ENCODE measurements around the gene CCDC171. TPM values are rescaled to one million over a fixed set of nuclear protein-coding genes. Genes with fewer than 3 reads are reported as not detected.

The CCDC171 gene
- total RNA-seq, 2 experiments from 2014 or later = 1.2 to 1.3 TPM

DNA sequence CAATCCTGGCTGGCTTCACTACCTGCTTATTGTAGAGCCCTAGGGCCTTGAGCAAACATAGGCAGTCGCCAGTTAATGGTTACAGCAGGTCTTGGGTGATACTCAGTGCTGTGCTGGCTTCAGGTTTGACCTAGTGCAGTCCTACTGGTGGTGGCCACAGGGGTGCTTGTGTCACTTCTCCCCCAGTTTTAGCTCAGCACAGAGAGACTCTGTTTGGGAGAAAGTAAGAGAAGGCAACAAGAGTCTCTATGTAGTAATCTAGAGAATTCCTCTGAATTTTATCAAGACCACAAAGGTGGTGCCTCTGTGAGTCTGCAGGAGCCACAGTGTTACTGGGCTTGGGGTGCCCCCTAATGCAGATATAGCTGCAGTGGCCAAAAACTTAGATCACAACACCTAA is 165.6 kb downstream of the CCDC171 start:
- H3K36me3 Mint-ChIP-seq (ENCODE audit: low read depth) = no peaks in the 10 kb centered on the region
- DNase-seq = no peak
- POLR2A ChIA-PET = no interaction called here
- no peak overlapping the region for H3K4me3 Mint-ChIP-seq
- no peaks in the 10 kb centered on the region for H3K4me1 Mint-ChIP-seq
- H3K9me3 Mint-ChIP-seq = no peaks in the 10 kb centered on the region
- H3K27me3 Mint-ChIP-seq = no peaks in the 10 kb centered on the region
- no peak overlapping the region for H3K27ac Mint-ChIP-seq
- CTCF ChIA-PET = interaction anchor here (0.6 kb wide), 1 partner anchor 55 kb away, joined by 4 read pairs; no protein-coding TSS in a partner anchor

DNA sequence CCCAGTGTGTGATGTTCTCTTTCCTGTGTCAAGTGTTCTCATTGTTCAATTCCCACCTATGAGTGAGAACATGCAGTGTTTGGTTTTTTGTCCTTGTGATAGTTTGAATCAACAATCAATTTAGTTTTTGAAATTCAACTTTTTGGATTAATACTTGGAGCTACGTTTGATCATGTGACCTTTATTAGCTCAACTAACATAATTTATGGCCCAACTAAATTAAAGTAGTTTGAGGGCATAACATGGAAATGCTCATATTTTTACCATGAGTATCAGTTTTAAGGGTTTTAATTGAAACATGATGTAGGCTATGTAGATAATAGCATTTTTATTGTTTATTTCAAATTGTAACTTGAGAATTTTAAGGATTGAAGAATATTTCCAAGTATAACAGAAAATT is 168.0 kb downstream of the CCDC171 start:
- ChIA-PET CTCF (no interaction called here), POLR2A (no interaction called here)
- Mint-ChIP-seq H3K27me3 (no peaks in the 10 kb centered on the region), H3K9me3 (no peaks in the 10 kb centered on the region), H3K27ac (no peak overlapping the region), H3K4me1 (no peaks in the 10 kb centered on the region), H3K4me3 (no peak overlapping the region), H3K36me3 (ENCODE audit: low read depth) (no peaks in the 10 kb centered on the region)
- DNase-seq = no peak

DNA sequence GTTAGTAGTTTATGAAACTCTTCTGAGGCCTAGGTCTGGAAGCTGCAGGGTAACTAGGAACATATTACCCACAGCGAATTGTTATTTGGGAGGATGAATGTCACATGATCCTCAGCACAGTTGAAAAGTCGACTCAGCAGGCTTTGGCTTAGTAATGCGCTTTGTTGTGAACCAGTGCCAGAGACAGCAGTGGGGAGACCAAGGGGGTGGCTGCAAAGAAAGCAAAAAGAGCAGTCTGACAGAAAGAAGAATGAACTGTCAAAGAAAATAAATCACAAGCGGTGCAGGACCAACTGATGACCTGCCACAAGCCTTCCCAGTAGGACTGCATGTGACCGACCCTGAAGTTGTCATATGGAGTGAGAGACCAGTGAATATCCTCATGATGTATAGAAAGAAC is 170.0 kb downstream of the CCDC171 start:
- H3K36me3 Mint-ChIP-seq (ENCODE audit: low read depth) = no peaks in the 10 kb centered on the region
- no peaks in the 10 kb centered on the region for H3K4me1 Mint-ChIP-seq
- DNase-seq = no peak
- ChIA-PET CTCF (no interaction called here), POLR2A (no interaction called here)
- no peaks in the 10 kb centered on the region for H3K9me3 Mint-ChIP-seq
- no peak overlapping the region for H3K27ac Mint-ChIP-seq
- H3K27me3 Mint-ChIP-seq = no peaks in the 10 kb centered on the region
- no peak overlapping the region for H3K4me3 Mint-ChIP-seq

DNA sequence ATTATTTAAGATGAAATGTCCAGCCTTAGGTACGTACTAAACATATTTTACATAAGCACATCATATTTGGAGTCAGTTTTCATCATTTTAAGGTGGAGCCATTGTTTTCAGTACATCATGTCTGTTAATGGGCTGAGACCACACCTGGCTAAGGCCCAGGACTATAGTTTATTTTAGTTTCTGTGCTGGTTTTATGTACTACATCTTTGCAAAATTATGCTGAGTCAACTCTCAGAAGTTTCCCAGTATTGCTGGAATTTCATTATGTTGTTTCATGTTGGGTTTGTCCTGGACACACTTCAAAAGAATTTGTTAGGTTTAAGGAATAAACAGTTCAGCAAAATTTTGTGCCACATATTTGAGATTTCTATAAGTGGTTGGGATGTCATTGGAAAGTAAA is 171.2 kb downstream of the CCDC171 start:
- Mint-ChIP-seq H3K27ac (no peak overlapping the region), H3K4me1 (no peaks in the 10 kb centered on the region), H3K9me3 (no peaks in the 10 kb centered on the region), H3K4me3 (no peak overlapping the region), H3K36me3 (ENCODE audit: low read depth) (no peaks in the 10 kb centered on the region), H3K27me3 (no peaks in the 10 kb centered on the region)
- DNase-seq = no peak
- CTCF ChIA-PET = no interaction called here
- POLR2A ChIA-PET = no interaction called here

DNA sequence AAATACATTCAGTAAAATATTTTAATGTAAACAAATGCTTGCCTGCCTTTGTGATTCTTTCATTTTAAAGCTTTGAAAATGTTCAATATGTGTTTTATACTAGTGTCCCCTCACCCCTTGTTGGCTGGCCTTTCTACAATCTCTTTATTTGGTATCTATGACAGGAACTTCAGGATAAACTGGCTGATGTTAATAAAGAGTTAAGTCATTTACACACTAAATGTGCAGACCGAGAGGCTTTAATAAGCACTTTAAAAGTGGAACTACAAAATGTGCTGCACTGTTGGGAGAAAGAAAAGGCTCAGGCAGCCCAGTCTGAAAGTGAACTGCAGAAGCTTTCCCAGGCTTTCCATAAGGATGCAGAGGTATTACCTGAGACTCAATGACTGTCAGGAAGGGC is 171.8 kb downstream of the CCDC171 start:
- Mint-ChIP-seq H3K9me3 (no peaks in the 10 kb centered on the region), H3K4me3 (no peak overlapping the region), H3K4me1 (no peaks in the 10 kb centered on the region), H3K27ac (no peak overlapping the region), H3K27me3 (no peaks in the 10 kb centered on the region), H3K36me3 (ENCODE audit: low read depth) (no peaks in the 10 kb centered on the region)
- ChIA-PET POLR2A (no interaction called here), CTCF (no interaction called here)
- no peak for DNase-seq

DNA sequence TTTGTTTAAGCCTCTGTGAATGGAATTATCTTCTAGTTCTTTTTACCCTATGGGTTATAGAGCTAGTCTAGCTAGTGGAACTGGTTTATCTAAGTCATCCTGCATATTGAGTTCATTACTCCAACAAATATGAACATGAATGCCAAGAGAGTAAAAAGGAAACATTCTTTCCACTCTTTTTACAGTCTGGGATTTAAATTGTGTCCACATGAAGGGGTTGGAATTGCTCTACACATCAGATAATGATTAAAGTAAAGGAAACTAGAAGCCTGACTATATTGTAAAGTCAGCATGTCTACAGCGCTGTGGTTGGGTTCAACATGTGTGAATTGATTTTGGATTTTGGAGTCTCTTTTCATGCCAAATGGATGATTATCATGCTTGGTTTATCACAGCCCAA is 173.1 kb downstream of the CCDC171 start:
- ChIA-PET CTCF (no interaction called here), POLR2A (no interaction called here)

DNA sequence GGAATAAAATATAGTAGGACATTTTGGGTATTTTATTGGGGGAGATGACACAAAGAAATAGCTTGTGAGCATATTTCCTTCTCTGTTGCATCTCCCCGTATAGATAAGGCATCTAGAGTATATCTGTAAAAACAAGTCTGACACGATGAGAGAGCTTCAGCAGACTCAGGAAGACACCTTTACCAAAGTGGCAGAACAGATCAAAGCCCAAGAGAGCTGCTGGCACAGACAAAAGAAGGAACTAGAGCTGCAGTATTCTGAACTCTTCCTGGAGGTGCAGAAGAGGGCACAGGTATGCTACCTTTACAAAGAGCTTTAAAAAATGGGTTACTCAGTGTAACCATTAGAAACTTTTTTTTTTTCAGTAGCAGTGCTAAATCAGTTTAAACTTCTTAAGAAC is 176.7 kb downstream of the CCDC171 start:
- Mint-ChIP-seq H3K4me1 (no peaks in the 10 kb centered on the region), H3K27ac (no peak overlapping the region), H3K4me3 (no peak overlapping the region), H3K9me3 (no peaks in the 10 kb centered on the region), H3K36me3 (ENCODE audit: low read depth) (no peaks in the 10 kb centered on the region), H3K27me3 (no peaks in the 10 kb centered on the region)
- ChIA-PET CTCF (no interaction called here), POLR2A (no interaction called here)
- no peak for DNase-seq

More for the DNA sequence above, 173.1 kb downstream of the CCDC171 start:
- DNase-seq = no peak
- Mint-ChIP-seq H3K36me3 (ENCODE audit: low read depth) (no peaks in the 10 kb centered on the region), H3K4me1 (no peaks in the 10 kb centered on the region), H3K9me3 (no peaks in the 10 kb centered on the region), H3K4me3 (no peak overlapping the region), H3K27me3 (no peaks in the 10 kb centered on the region), H3K27ac (no peak overlapping the region)

DNA sequence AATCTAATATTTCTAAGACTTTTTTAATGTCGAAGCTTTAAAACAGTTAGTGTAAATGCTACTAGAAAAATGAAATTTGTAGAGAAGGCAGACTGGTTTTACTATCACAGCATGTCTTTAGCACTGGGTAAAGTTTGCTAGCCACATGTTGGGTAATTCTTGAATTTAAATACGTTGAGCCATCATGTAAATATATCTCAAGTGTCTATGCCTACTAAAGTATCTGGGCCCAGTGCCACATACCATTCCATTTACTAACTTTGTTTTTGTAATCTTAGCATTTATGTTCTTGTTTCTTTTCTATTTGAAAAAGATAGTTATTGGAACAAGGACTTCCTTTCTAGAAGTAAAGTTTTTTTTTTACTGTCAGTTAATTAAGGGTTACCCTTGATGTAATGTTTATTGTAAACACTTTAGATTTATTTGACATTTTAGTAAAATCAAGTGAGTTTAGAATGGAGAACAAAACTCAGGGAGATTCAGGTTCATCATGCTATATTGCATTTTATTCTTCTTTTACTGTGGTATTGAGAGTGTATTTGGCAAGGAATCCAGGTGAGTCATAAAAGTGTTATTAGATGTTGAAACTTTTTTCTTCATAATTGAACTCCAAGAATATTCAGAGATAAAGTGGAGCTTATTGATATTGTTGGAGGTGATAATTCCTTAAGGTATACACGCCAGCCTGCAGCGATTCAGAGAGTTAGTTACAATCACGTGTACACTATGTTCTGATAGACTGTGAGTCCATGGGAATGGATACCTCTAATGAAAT is 182.4 kb downstream of the CCDC171 start:
- no peaks in the 10 kb centered on the region for H3K27me3 Mint-ChIP-seq
- POLR2A ChIA-PET = no interaction called here
- no peaks in the 10 kb centered on the region for H3K4me1 Mint-ChIP-seq
- no peaks in the 10 kb centered on the region for H3K9me3 Mint-ChIP-seq
- no peak overlapping the region for H3K27ac Mint-ChIP-seq
- H3K36me3 Mint-ChIP-seq (ENCODE audit: low read depth) = no peaks in the 10 kb centered on the region
- no peak for DNase-seq
- CTCF ChIA-PET = no interaction called here
- H3K4me3 Mint-ChIP-seq = no peak overlapping the region

DNA sequence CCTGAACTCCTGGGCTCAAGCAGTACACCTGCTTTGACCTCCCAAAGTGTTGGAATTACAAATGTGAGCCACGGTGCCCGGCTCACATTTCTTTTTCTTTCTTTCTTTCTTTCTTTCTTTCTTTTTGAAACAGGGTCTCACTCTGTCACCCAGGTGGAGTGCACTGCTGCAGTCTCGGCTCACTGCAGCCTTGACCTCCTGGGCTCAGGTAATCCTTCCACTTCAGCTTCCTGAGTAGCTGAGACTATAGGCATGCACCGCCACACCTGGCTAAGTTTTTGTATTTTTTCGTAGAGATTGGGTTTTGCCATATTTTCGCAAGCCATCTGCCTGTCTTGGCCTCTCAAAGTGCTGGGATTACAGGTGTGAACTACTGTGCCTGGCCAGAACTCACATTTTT is 183.7 kb downstream of the CCDC171 start:
- DNase-seq = no peak
- Mint-ChIP-seq H3K36me3 (ENCODE audit: low read depth) (no peaks in the 10 kb centered on the region), H3K27ac (no peak overlapping the region), H3K4me1 (no peaks in the 10 kb centered on the region), H3K4me3 (no peak overlapping the region), H3K27me3 (no peaks in the 10 kb centered on the region), H3K9me3 (no peaks in the 10 kb centered on the region)
- ChIA-PET POLR2A (no interaction called here), CTCF (no interaction called here)

DNA sequence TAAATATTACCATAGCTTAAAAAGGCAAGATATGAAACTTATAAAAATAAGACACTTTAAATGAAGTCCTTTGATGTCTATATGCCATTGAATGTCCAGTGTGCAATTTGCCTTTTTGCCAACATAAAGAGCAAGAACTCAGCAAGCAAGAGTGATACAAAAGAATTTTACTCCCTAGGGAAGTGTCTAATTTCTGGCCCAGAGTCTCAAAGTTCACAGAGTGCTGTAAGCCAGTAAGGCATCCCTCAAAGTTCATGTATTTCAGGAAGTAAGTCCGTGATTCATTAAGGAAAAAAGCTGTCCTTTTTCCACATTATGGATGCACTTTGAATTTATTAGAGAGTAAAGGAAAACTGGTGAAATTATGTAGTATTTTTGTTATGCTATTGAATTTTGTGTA is 185.2 kb downstream of the CCDC171 start:
- H3K27ac Mint-ChIP-seq = no peak overlapping the region
- CTCF ChIA-PET = no interaction called here
- POLR2A ChIA-PET = no interaction called here
- H3K36me3 Mint-ChIP-seq (ENCODE audit: low read depth) = no peaks in the 10 kb centered on the region
- no peaks in the 10 kb centered on the region for H3K27me3 Mint-ChIP-seq
- no peaks in the 10 kb centered on the region for H3K9me3 Mint-ChIP-seq
- H3K4me1 Mint-ChIP-seq = no peaks in the 10 kb centered on the region
- DNase-seq = no peak
- no peak overlapping the region for H3K4me3 Mint-ChIP-seq

DNA sequence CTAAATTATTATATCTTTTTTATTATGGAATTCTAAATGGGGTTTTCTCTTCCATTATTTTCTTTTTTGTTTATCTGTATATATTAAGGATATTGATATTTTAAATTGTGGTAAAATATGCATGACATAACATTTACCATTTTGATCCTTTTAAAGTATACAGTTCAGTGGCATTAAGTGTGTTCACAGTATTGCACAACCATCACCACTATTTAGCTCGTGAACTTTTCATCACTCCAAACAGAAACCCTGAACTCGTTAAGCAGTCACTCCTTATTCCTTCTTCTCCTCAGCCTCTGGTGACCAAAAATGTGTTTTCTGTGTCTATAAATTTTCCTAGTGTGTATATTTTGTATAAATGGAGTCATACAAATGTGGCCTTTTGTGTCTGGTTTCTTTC is 188.2 kb downstream of the CCDC171 start:
- CTCF ChIA-PET = no interaction called here
- no peak for DNase-seq
- Mint-ChIP-seq H3K9me3 (peaks cover 2% of the 10 kb centered on the region), H3K27ac (no peak overlapping the region), H3K4me1 (no peaks in the 10 kb centered on the region), H3K27me3 (no peaks in the 10 kb centered on the region), H3K36me3 (ENCODE audit: low read depth) (no peaks in the 10 kb centered on the region), H3K4me3 (no peak overlapping the region)
- POLR2A ChIA-PET = no interaction called here

DNA sequence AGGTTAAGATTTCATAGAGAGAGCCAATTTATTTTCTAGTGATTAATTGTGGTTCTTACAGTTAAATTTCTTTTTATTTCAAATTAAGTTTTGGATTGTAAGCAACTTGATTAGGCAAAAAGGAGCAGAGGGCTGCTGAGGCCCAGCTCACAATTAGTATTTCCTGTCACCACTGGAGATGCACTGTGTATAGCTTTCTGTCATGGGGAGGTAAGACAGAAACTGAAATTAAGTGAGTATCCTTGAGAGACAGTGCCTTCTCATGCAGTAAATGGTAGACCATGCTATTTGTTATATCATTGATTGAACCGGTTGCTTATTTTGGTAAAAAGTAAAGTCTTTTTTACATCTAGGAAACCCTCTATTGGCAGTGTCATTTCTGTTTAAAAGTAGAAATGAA is 190.7 kb downstream of the CCDC171 start:
- Mint-ChIP-seq H3K4me1 (no peaks in the 10 kb centered on the region), H3K27ac (no peak overlapping the region), H3K9me3 (peaks cover 6% of the 10 kb centered on the region), H3K36me3 (ENCODE audit: low read depth) (no peaks in the 10 kb centered on the region), H3K27me3 (no peaks in the 10 kb centered on the region), H3K4me3 (no peak overlapping the region)
- DNase-seq = no peak
- CTCF ChIA-PET = no interaction called here
- POLR2A ChIA-PET = no interaction called here

DNA sequence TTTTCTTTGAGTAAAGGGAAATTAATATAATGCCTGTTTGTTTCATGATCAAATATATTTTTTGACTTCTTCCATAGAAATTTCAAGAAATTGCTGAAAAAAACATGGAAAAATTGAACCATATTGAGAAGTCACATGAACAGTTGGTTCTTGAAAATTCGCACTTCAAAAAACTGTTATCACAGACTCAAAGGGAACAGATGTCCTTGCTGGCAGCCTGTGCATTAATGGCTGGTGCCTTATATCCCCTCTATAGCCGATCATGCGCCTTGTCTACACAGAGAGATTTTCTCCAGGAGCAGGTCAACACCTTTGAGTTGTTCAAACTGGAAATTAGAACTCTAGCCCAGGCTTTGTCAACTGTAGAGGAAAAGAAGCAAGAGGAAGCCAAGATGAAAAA is 191.4 kb downstream of the CCDC171 start:
- Mint-ChIP-seq H3K4me3 (no peak overlapping the region), H3K27me3 (no peaks in the 10 kb centered on the region), H3K36me3 (ENCODE audit: low read depth) (no peaks in the 10 kb centered on the region), H3K4me1 (no peaks in the 10 kb centered on the region), H3K9me3 (peaks cover 6% of the 10 kb centered on the region), H3K27ac (no peak overlapping the region)
- no peak for DNase-seq
- CTCF ChIA-PET = no interaction called here
- POLR2A ChIA-PET = no interaction called here

DNA sequence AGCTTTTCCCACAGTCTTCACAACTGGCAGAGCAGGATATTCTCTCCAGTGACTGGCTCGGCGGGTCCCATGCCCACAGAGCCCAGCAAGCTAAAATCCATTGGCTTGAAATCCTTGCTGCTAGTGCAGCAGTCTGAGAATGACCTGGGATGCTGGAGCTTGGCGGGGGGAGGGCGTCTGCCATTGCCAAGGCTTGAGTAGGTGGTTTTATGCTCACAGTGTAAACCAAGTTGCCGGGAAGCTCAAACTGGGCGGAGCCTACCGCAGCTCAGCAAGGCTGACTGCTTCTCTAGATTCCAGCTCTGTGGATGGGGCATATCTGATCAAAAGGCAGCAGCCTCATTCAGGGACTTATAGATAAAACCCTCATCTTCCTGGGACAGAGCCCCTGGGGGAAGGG is 194.1 kb downstream of the CCDC171 start:
- Mint-ChIP-seq H3K27ac (no peak overlapping the region), H3K9me3 (peaks cover 6% of the 10 kb centered on the region), H3K36me3 (ENCODE audit: low read depth) (no peaks in the 10 kb centered on the region), H3K4me3 (no peak overlapping the region), H3K27me3 (no peaks in the 10 kb centered on the region), H3K4me1 (no peaks in the 10 kb centered on the region)
- no peak for DNase-seq
- POLR2A ChIA-PET = no interaction called here
- CTCF ChIA-PET = no interaction called here

All from activated CD4-positive, alpha-beta T cell treated with anti-CD3 and anti-CD28 coated beads, Interleukin-2, amount 10 ng/mL, durations not matched to agents 7 days and 5 days (primary cell).